AG04449 (cell line): ENCODE measurements around the gene SHPK.

ENCODE experiments used
- CTCF ChIA-PET: fragments of 350-600 bp; formaldehyde crosslinking; extraction: SDS; loops from one replicate; lab custom pipeline; 2021; ENCODE audit warnings: antibody characterized with exemption; lab: Yijun Ruan, JAX
- POLR2A ChIA-PET: fragments of 400-600, 350-600 bp; formaldehyde crosslinking; extraction: SDS; loops from one replicate; lab custom pipeline; 2020; ENCODE audit warnings: antibody characterized with exemption, inconsistent platforms; lab: Yijun Ruan, JAX
- DNase-seq: peaks from one replicate; pipeline ENCODE4 v3.0.0-alpha.2; 2010; ENCODE audit warnings: low read depth, low spot score
- H3K4me3 ChIP-seq: 2 replicates; pipeline ENCODE4 v1.5.1; 2011; ENCODE audit warnings: low read depth, mild to moderate bottlenecking, control low read depth, low read length
- CTCF ChIP-seq: IDR thresholded peaks from one replicate; pipeline ENCODE4 v1.5.1; 2011; ENCODE audit warnings: mild to moderate bottlenecking, moderate library complexity, low read length, control low read depth, inconsistent platforms; ENCODE audit not compliant: insufficient read depth; ENCODE audit errors: missing control alignments

The SHPK gene

GRCh38 chr17:3594051-3594800, 41.8 kb downstream of the SHPK start:
- no peak for DNase-seq
- H3K4me3 ChIP-seq, result no peak overlapping the region
- ChIA-PET CTCF (interaction anchor here (0.8 kb wide), 1 partner anchor 13 kb away, joined by 3 read pairs; no protein-coding TSS in a partner anchor), POLR2A (no interaction called here)
- no peak for TF ChIP-seq CTCF

- CTCF ChIA-PET, result interaction anchor here (0.8 kb wide), 1 partner anchor 12 kb away, joined by 3 read pairs; no protein-coding TSS in a partner anchor
- TF ChIP-seq CTCF, result no peak
- POLR2A ChIA-PET, result no interaction called here
- no peak overlapping the region for H3K4me3 ChIP-seq
- no peak for DNase-seq
These were observed 42.7 kb downstream of the SHPK start for GRCh38 chr17:3593384-3593783.

- H3K4me3 ChIP-seq, result no peak overlapping the region
- TF ChIP-seq CTCF, result no peak
- no peak for DNase-seq
- CTCF ChIA-PET, result interaction anchor here (1.4 kb wide), 1 partner anchor 10 kb away, joined by 6 read pairs; no protein-coding TSS in a partner anchor
- POLR2A ChIA-PET, result no interaction called here
These were observed 43.7 kb downstream of the SHPK start for GRCh38 chr17:3592216-3592860.

GRCh38 chr17:3590768-3591167, 45.3 kb downstream of the SHPK start:
- H3K4me3 ChIP-seq, result no peak overlapping the region
- no peak for TF ChIP-seq CTCF
- DNase-seq, result no peak
- ChIA-PET CTCF (no interaction called here), POLR2A (no interaction called here)

GRCh38 chr17:3590231-3590630, 45.8 kb downstream of the SHPK start:
- DNase-seq, result no peak
- ChIA-PET CTCF (no interaction called here), POLR2A (no interaction called here)
- H3K4me3 ChIP-seq, result no peak overlapping the region
- TF ChIP-seq CTCF, result no peak

GRCh38 chr17:3589784-3590183, 46.3 kb downstream of the SHPK start:
- no peak overlapping the region for H3K4me3 ChIP-seq
- POLR2A ChIA-PET, result no interaction called here
- CTCF ChIA-PET, result no interaction called here
- no peak for DNase-seq
- TF ChIP-seq CTCF, result no peak
